Stimulated activated CD4-positive, alpha-beta T cell treated with anti-CD3 and anti-CD28 coated beads, Interleukin-12 subunit alpha, Interleukin-12 subunit beta, amount 100 ng/mL, for 48 hours (primary cell): ENCODE results near the gene ADGRA1.
"Not testable (repeated sequence)": the region's sequence is repeated elsewhere in the genome, so short reads cannot be mapped to it uniquely, and the experiment has no call there.

Experiments
- DNase-seq, 3 donors: peaks; one replicate each; pipeline ENCODE4 v3.0.0-alpha.2; 2020; ENCODE audit warnings: low read depth in 2 of 3, low spot score in 1 of 3

ADGRA1 gene

GRCh38 chr10:133110133-133110532, 22.4 kb downstream of the ADGRA1 start:
- DNase-seq, result no peak

GRCh38 chr10:133110609-133111275, 23.0 kb downstream of the ADGRA1 start:
- DNase-seq, result no peak

GRCh38 chr10:133111640-133112039, 23.9 kb downstream of the ADGRA1 start:
- DNase-seq, result not testable (repeated sequence)

DNA sequence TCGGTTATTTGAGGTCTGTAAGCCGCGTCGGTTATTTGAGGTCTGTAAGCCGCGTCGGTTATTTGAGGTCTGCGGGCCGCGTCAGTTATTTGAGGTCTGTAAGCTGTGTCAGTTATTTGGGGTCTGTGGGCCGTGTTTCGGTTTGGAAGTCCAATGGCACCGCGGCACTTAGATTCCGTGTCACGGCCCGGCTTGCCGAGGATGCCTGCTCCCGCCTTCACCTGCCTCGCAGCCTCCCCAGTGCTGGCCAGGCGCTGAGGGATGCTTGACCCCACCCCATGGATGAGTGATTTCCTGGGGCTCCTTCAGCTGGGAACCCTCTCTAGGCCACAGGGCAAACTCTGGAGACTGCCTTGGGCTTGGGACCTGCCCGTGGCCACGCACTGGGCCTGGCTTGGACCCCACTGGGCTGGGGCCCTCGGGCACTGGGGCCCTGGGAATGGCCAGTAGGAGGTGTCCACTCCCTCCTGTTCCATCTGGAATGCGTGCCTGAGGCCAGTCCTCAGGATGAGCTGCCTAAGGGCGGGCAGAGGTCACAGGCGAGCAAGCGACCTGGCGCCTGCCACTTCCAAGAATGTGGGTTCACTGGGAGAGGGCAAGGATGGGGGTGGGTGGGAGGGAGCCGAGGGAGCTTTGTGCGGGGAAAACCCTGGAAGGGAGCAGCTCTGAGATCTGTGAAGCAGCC, 25.6 kb downstream of the ADGRA1 start:
- DNase-seq, result no peak

- DNase-seq, result no peak
Observed at GRCh38 chr10:133113847-133114246, 26.1 kb downstream of the ADGRA1 start.

DNA sequence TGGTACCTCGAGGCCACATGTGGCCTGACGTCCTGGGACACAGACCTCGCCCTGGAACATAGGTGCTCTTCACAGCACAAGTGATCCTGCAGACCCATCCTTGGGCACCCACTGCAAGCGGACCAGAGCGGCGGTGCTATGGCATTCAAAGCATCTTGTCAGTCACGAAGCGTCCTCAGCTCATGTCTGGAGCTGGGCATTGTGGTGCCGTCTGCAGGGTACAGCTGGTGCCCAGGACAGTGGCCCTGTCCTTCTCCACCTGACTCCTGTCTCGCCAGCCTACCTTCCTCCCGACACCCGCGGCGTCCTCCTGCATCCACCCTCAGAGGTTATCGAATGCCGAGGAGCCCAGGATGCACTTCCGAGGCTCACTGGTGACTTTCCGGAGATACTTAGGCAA, 26.5 kb downstream of the ADGRA1 start:
- no peak for DNase-seq

DNA sequence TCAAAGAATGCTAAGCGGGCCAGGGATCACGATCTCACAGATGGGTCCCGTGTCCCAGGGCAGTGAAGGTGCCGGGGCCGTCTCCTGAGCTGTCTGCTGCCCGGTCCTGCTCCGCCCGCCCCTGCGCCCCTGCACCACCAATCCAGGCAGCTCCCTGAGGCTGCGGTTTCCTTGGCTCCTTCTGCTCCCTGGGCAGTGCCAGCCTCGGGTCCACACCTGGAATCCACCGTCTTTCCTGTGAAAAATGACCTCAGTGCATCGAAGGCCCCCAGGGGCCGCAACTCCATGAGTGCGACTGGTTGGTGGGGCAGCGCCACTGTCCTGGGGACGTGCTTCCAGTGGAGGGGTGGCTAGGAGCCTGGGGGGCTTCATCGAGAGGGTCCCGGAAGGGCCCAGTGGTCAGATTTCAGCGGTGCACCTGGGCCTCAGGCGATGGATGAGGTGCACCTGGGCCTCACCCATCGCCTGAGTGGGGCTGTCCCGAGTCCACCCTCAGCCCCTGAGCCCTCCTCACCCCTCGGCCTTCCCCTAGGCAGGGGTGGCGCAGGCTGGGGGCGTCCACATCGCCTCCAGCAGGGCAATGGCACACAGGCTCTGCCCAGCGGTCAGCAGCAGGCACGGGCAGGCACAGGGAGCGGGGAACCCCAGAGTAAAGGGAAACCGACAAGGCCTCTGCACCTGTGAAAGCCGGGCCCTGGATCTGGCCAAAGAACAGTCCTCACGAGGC, 27.2 kb downstream of the ADGRA1 start:
- DNase-seq, result no peak

DNA sequence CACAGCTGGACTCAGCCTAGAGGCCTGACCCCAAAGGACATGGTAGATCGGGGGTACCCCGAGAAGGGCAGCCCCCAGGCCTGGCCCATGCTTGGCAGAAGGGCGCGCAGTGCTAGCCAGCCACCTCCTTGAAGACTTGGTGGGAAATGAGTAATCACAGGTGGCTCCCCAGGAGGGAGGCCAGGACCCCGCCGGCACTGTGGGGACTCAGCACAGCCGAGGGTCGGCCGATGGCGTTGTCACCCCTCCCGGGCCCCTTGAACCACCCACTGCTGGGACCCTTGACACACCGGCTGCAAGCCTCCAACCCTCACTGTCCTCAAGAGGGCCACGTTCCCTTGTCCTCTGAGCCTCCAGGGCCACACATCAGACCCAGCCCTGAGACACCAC, 27.7 kb downstream of the ADGRA1 start:
- DNase-seq, result no peak

- no peak for DNase-seq
Observed at GRCh38 chr10:133115976-133116375, 28.3 kb downstream of the ADGRA1 start.

GRCh38 chr10:133116455-133116854, 28.7 kb downstream of the ADGRA1 start:
- no peak for DNase-seq

DNA sequence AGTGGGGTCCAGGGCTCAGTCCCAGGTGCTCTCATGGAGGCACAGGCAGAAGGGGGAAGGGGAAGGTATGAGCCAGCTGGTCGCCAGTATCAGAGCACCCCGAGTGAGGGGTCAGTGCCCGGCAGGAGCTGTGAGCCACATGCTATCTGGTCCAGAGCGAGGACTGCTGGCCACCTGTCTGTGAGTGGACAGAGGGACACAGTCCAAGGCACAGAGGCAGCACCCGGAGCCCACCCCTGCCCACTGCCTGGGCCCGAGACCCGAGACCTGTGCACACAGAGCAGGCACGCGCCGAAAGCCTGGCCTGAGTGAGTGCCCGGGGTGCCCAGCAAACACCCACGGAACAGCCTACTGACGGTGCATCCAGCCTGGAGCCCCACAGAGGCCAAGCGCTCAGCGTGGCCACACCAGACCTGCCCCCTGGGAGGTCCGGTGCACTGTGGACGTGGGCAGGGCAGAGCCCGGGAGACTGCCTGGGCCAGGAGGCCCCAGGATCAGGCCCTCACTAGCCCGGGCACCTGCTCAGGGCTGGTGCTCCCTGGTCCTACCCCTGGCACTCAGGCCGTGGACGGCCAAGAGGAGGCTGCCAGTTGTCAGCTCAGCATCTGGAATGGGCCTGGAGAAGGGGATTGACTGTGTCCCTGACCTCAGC, 29.4 kb downstream of the ADGRA1 start:
- DNase-seq, result no peak

DNA sequence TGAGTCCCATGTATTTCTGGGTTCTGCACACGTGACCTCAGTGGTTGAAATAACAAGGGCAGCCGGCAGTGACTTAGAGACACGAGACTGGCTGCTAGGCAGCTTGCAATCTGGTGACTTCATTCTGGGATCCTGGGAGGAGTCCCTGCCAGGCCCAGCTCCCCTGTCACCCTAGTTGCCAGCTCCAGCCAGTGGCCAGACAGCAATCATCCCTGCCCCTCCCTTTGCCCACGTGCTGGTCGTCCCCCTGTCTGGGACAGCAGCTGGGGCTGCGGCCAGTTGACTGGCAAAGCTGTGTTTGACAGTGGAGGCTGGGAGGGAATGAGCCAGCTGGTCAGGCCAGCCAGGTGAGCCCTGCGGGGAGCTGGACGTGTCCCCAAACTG, 30.0 kb downstream of the ADGRA1 start:
- no peak for DNase-seq

- no peak for DNase-seq
Observed at GRCh38 chr10:133121479-133121878, 33.8 kb downstream of the ADGRA1 start.

DNA sequence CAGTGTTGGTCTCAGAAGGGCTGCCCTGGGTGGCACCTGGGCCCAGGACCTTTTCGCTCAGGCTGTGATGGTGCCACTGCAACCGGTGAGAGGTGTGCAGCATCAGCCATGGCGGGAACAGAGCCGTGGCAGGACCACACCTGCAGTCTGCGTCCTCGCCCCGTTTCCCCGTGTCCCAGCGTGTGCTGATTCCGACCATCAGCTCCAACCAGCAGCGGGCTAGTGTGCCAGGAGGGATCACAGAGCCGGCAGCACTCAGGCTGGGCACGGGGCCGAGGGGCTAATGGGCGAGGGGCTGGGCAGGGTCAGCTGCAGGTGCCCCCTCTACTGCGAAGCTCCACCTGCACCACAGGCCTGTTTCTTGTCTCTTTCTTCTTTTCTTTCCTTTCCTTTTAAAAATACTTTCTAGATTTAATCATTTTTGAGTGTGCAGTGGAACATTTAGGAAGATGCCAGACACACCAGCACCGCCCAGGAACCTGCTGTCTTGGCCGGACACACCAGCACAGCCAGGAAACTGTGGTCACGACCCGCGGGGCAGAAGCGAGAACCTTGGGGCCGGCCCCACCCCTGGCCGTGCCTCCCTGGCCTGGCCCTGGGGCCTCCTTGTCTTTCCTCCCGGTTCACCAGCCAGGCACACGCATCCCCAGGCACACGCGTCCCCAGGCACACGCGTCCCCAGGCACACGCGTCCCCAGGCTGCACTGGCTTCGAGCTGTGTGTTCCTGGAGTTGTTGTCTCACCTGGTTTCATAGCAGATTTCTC, 34.6 kb downstream of the ADGRA1 start:
- no peak for DNase-seq

- no peak for DNase-seq
Observed at GRCh38 chr10:133123050-133123745, 35.5 kb downstream of the ADGRA1 start.

GRCh38 chr10:133123746-133124356, 36.1 kb downstream of the ADGRA1 start:
- no peak for DNase-seq

- DNase-seq, result peak in 1 of 3 donors; percentile 18
Observed at GRCh38 chr10:133124357-133125211, 36.9 kb downstream of the ADGRA1 start.

DNA sequence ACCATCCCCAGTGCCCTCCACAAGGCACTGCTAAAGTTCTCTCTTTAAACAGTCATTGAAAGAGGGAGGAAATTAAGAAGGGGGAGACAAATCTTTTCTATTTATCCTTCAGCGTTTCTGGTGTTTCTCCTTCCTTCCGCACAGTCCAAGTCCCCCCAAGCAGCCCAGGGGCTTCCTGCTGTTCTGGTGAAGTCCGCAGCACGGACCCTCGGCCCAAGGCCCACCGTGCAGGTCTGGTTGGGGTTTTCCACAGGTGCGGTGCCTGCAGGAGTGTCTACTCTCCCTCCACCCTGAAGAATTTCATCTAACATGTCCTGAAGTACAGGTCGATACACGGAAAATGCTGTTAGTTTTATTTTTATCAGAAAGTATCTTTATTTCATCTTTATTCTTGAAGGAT, 38.2 kb downstream of the ADGRA1 start:
- no peak for DNase-seq
